Liver (tissue), 9 donors: ENCODE measurements around the gene MOB3C. TPM values are rescaled to one million over a fixed set of nuclear protein-coding genes. Genes with fewer than 3 reads are reported as not detected.

Experiments used
- DNase-seq: peaks from one replicate; pipeline ENCODE4 v3.0.0-alpha.2; 2017; ENCODE audit warnings: low spot score
- H3K27ac ChIP-seq, 2 donors: one replicate each; pipeline ENCODE4 v1.7.0; 2013; ENCODE audit warnings: inconsistent platforms in 2 of 2, low read length in 2 of 2, control low read depth in 1 of 2, low read depth in 1 of 2, mild to moderate bottlenecking in 1 of 2
- H3K27me3 ChIP-seq, 4 donors: one replicate each; pipeline versions ENCODE4 v1.6.1 to v1.7.0; 2013; ENCODE audit warnings: low read length in 3 of 4, inconsistent platforms in 1 of 4, mild to moderate bottlenecking in 1 of 4, moderate library complexity in 1 of 4; ENCODE audit not compliant: control insufficient read depth in 4 of 4, insufficient read depth in 4 of 4
- H3K36me3 ChIP-seq, 4 donors: one replicate each; pipeline versions ENCODE4 v1.6.1 to v1.7.0; 2013; ENCODE audit warnings: low read length in 3 of 4, mild to moderate bottlenecking in 3 of 4, low read depth in 1 of 4, moderate library complexity in 1 of 4; ENCODE audit not compliant: control insufficient read depth in 4 of 4, insufficient read depth in 3 of 4
- H3K4me1 ChIP-seq, 4 donors: one replicate each; pipeline versions ENCODE4 v1.6.1 to v1.7.0; 2013; ENCODE audit warnings: low read length in 3 of 4, mild to moderate bottlenecking in 3 of 4, moderate library complexity in 1 of 4; ENCODE audit not compliant: control insufficient read depth in 4 of 4, insufficient read depth in 4 of 4
- H3K4me3 ChIP-seq, 3 donors: one replicate each; pipeline versions ENCODE4 v1.6.1 to v1.7.0; 2013; ENCODE audit warnings: low read length in 3 of 3, control low read depth in 1 of 3, low read depth in 1 of 3, mild to moderate bottlenecking in 1 of 3
- H3K9ac ChIP-seq, 2 donors: one replicate each; pipeline ENCODE4 v1.7.0; 2013; ENCODE audit warnings: low read length in 2 of 2, mild to moderate bottlenecking in 2 of 2, moderate library complexity in 2 of 2, control low read depth in 1 of 2, low read depth in 1 of 2
- H3K9me3 ChIP-seq, 4 donors: one replicate each; pipeline versions ENCODE4 v1.6.1 to v1.7.0; 2013; ENCODE audit warnings: low read length in 3 of 4; ENCODE audit not compliant: control insufficient read depth in 4 of 4
- EGR1 ChIP-seq, 2 donors: IDR thresholded peaks; 2 replicates each; pipeline ENCODE4 v1.6.1; 2016 to 2018; ENCODE audit warnings: antibody characterized with exemption in 2 of 2, low read depth in 2 of 2
- FOXA1 ChIP-seq: IDR thresholded peaks from 2 replicates; pipeline ENCODE4 v1.6.1; 2016; ENCODE audit warnings: antibody characterized with exemption
- GABPA ChIP-seq, 2 donors: IDR thresholded peaks in 1 of 2; conservative IDR thresholded peaks in 1 of 2; 2 replicates each; pipeline ENCODE4 v1.6.1; 2016; ENCODE audit warnings: antibody characterized with exemption in 2 of 2, mild to moderate bottlenecking in 1 of 2, moderate library complexity in 1 of 2
- HNF4A ChIP-seq, 2 donors: conservative IDR thresholded peaks; 2 replicates each; pipeline ENCODE4 v1.6.1; 2016; ENCODE audit warnings: antibody characterized with exemption in 2 of 2, mild to moderate bottlenecking in 2 of 2
- RAD21 ChIP-seq, 2 donors: IDR thresholded peaks; 2 replicates each; pipeline ENCODE4 v1.6.1; 2016; ENCODE audit warnings: antibody characterized with exemption in 2 of 2, mild to moderate bottlenecking in 2 of 2
- REST ChIP-seq: IDR thresholded peaks from 2 replicates; pipeline ENCODE4 v1.6.1; 2016; ENCODE audit warnings: antibody characterized with exemption, mild to moderate bottlenecking
- RXRA ChIP-seq, 2 donors: IDR thresholded peaks; 2 replicates each; pipeline ENCODE4 v1.6.1; 2017 to 2018; ENCODE audit warnings: antibody characterized with exemption in 2 of 2, mild to moderate bottlenecking in 1 of 2
- TAF1 ChIP-seq: conservative IDR thresholded peaks from 2 replicates; pipeline ENCODE4 v1.6.1; 2016; ENCODE audit warnings: antibody characterized with exemption, mild to moderate bottlenecking
- YY1 ChIP-seq: IDR thresholded peaks from 2 replicates; pipeline ENCODE4 v1.6.1; 2016; ENCODE audit warnings: antibody characterized with exemption, mild to moderate bottlenecking
- WGBS: extraction: QIAGEN DNeasy Blood & Tissue Kit; methylation state at CpG from one replicate; pipeline ENCODE4 v1.1.7; 2013; 5-methylcytosine and 5-hydroxymethylcytosine counted together
- polyA plus RNA-seq, 2 donors: library from polyadenylated mRNA; stranded (reverse) in 1 of 2; unstranded in 1 of 2; fragments of 200-250 nt in 1 of 2; fragments of >200 nt in 1 of 2; fragmentation: Nextera tagmentation in 1 of 2; extraction: Ambion mirVana in 1 of 2; gene quantifications; one replicate each; pipeline versions ENCODE4 v1.2.1 to v1.2.3, GENCODE V29; 2013 to 2015
- total RNA-seq, 2 donors: library from RNA; depleted of rRNA; stranded (reverse); fragments of >200 nt; gene quantifications; one replicate each; pipeline ENCODE4 v1.2.3, GENCODE V29; 2014
- TF ChIP-seq, protein P1 (sequence below): IDR thresholded peaks from 2 replicates; pipeline ENCODE4 v1.6.1; 2016; ENCODE audit warnings: antibody characterized with exemption
- TF ChIP-seq, protein P2 (sequence below): IDR thresholded peaks from 2 replicates; pipeline ENCODE4 v1.6.1; 2016; ENCODE audit warnings: antibody characterized with exemption
- donor health status: healthy.
- donor health status: healthy.
- donor health status: healthy.
- donor health status: healthy.
- donor health status: healthy.

The MOB3C gene
- total and polyA plus RNA-seq, 4 donors, result 2.3 to 7.9 (median 5.4) TPM

DNA sequence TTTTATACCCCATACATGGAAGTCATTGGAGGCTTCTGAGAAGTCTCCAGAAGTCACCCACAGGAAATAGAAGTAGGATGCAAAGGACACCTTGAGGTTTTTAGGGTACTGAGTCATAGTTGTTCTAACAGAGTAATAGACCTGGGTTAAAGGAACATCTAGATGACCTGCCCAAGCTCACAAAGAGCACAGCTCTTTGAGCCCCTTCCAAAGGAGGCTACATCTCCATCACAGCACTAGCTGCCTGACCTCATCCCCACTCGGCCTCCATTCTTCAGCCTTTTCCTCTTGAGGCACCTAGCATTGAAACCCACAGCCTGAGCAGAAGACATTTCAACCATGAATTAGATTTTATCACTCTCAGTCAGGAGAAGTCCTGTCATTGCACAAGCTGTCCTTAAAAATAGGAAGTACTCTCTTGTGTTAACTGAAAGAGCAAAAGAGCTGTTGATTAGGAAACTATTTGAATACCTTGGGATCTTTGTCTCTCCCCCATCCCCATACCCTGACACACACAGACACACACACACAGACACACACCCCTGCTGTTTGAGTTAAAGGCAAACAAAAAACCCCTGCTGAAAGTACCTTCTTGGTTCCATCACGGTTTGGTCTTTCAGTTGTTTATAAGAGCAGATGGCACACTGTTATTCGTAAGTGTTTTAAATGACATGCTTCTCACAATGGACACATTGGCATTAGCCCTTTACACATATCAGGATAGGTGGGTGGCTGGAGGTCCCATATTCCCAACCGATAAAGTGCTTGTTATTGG, 34.7 kb downstream of the MOB3C start:
- Histone ChIP-seq H3K27me3 (no peaks in the 10 kb centered on the region), H3K4me1 (no peaks in the 10 kb centered on the region), H3K9ac (no peak overlapping the region), H3K27ac (peak overlapping the region in 1 of 2 donors; percentile 44), H3K36me3 (peaks cover 0 to 59% (median 33%) of the 10 kb centered on the region in 4 donors), H3K9me3 (no peaks in the 10 kb centered on the region), H3K4me3 (no peak overlapping the region)
- DNase-seq, result no peak
- TF ChIP-seq HNF4A (conservative IDR thresholded peaks at IDR 0.05), result no peak
- TF ChIP-seq RAD21 (IDR thresholded peaks at IDR 0.05), result no peak
- 87% methylated on average over 4 of the region's 4 CpGs for WGBS

DNA sequence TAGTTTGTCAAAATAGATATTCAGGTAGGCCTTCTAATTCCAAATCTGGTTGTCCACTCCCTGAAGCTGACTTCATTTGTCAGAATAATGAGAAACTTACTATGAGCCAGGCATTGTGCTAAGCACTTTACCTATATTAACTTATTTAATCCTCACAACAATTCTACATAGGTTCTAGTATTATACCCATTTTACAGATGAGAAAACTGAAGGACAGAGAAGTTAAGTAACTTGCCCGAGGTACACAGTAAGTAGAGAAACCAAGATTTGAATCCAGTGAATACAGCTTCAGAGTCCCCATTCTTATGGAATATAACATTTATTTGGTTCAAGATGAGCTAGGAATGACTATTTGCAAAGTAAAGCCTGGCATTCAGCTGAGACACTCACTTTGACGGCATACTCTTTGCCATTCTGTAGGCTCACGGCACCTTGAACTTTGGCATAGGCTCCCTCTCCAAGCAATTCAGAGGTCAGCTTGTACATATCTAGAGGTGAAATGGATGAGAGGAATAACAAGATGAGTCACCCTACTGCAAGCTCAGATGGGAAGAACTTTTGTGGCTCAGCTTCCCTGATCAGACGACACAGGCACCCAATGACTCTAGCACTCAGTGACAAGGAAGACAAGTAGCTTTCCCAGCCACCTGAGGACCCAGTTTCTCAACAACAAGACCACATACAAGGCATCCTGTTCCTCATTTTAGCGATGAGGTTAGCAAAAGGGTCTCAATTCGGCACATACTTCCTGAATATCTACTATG, 36.3 kb downstream of the MOB3C start:
- 91% methylated on average over 6 of the region's 6 CpGs for WGBS
- Histone ChIP-seq H3K9me3 (no peaks in the 10 kb centered on the region), H3K27ac (no peak overlapping the region), H3K4me3 (no peak overlapping the region), H3K4me1 (no peaks in the 10 kb centered on the region), H3K36me3 (peaks cover 0 to 65% (median 33%) of the 10 kb centered on the region in 4 donors), H3K9ac (no peak overlapping the region), H3K27me3 (no peaks in the 10 kb centered on the region)
- DNase-seq, result no peak
- TF ChIP-seq EGR1 (IDR thresholded peaks at IDR 0.05; ENCODE audit: low read depth in 2 of 2) (no peak), YY1 (no peak), GABPA (IDR thresholded peaks at IDR 0.05 in 1 of 2, conservative IDR thresholded peaks at IDR 0.05 in 1 of 2) (no peak), FOXA1 (no peak), RXRA (IDR thresholded peaks at IDR 0.05) (no peak), TAF1 (no peak), REST (no peak)
- TF ChIP-seq, protein P1, sequence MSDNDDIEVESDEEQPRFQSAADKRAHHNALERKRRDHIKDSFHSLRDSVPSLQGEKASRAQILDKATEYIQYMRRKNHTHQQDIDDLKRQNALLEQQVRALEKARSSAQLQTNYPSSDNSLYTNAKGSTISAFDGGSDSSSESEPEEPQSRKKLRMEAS, result no peak
- TF ChIP-seq, protein P2, sequence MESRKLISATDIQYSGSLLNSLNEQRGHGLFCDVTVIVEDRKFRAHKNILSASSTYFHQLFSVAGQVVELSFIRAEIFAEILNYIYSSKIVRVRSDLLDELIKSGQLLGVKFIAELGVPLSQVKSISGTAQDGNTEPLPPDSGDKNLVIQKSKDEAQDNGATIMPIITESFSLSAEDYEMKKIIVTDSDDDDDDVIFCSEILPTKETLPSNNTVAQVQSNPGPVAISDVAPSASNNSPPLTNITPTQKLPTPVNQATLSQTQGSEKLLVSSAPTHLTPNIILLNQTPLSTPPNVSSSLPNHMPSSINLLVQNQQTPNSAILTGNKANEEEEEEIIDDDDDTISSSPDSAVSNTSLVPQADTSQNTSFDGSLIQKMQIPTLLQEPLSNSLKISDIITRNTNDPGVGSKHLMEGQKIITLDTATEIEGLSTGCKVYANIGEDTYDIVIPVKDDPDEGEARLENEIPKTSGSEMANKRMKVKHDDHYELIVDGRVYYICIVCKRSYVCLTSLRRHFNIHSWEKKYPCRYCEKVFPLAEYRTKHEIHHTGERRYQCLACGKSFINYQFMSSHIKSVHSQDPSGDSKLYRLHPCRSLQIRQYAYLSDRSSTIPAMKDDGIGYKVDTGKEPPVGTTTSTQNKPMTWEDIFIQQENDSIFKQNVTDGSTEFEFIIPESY, result no peak
